ENCODE measurements around the gene ADH1C. TPM values are rescaled to one million over a fixed set of nuclear protein-coding genes. Genes with fewer than 3 reads are reported as not detected.
"Not testable (repeated sequence)": the region's sequence is repeated elsewhere in the genome, so short reads cannot be mapped to it uniquely, and the experiment has no call there.

Gene ADH1C
- total RNA-seq, 1 donor from 2014 or later = 25.3 TPM

DNA sequence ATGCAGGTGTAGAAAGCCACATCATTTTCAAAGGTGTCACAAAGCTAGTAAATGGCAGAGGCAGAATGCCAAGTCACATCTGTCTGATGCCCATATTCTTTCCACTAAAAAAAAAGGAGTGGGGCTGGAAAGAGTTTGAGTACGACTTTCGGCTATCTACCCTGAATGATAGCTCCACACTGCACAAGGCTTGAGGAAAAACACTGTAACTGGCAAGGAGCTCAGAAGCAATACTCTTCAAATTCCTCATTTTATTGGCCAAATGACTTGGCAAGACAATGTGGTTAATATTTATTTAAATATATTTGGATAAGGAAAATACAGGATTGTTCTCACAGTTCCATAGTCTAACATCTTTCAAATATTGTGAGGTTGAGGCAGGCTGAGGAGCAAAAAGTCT is 5.4 kb upstream of the ADH1C start:
- TF ChIP-seq POLR2AphosphoS5 (IDR thresholded peaks at IDR 0.05; ENCODE audit: insufficient read depth in 1 of 2, low read depth in 1 of 2) = no peak
- no peak for TF ChIP-seq POLR2A (IDR thresholded peaks at IDR 0.05)
- TF ChIP-seq, protein P1, sequence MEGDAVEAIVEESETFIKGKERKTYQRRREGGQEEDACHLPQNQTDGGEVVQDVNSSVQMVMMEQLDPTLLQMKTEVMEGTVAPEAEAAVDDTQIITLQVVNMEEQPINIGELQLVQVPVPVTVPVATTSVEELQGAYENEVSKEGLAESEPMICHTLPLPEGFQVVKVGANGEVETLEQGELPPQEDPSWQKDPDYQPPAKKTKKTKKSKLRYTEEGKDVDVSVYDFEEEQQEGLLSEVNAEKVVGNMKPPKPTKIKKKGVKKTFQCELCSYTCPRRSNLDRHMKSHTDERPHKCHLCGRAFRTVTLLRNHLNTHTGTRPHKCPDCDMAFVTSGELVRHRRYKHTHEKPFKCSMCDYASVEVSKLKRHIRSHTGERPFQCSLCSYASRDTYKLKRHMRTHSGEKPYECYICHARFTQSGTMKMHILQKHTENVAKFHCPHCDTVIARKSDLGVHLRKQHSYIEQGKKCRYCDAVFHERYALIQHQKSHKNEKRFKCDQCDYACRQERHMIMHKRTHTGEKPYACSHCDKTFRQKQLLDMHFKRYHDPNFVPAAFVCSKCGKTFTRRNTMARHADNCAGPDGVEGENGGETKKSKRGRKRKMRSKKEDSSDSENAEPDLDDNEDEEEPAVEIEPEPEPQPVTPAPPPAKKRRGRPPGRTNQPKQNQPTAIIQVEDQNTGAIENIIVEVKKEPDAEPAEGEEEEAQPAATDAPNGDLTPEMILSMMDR (IDR thresholded peaks at IDR 0.05) = no peak
- intact Hi-C loops (cut with DNase I) = no loop called here
- Histone ChIP-seq H3K36me3 (no peaks in the 10 kb centered on the region), H3K27me3 (no peaks in the 10 kb centered on the region), H3K4me3 (no peak overlapping the region), H3K27ac (no peak overlapping the region), H3K4me1 (peaks cover 6% of the 10 kb centered on the region), H3K9me3 (no peaks in the 10 kb centered on the region)
- DNase-seq (ENCODE audit: extremely low spot score in 2 of 2) = no peak

DNA sequence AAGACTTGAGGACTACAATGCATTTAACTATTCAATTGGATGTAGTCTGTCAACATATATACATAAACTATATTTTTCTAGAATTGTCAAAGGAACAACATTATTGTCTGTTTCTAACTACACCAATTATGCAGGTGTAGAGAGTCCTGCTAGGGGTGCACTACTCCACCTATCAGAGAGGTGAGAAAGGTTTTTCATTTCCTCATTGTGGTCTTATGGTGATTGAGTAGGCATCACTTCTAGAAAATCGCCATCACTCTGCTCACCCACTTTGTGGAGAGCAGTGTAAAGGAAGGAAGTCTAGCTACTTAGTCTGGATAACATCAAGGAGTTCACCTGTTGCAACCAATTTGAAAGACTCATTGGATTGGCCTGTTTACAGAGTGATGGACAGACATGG is 4.4 kb upstream of the ADH1C start:
- no peak for DNase-seq (ENCODE audit: extremely low spot score in 2 of 2)
- Histone ChIP-seq H3K4me1 (peaks cover 12% of the 10 kb centered on the region), H3K27ac (no peak overlapping the region), H3K9me3 (no peaks in the 10 kb centered on the region), H3K36me3 (no peaks in the 10 kb centered on the region), H3K4me3 (no peak overlapping the region), H3K27me3 (no peaks in the 10 kb centered on the region)
- intact Hi-C loops (cut with DNase I) = no loop called here
- TF ChIP-seq POLR2AphosphoS5 (IDR thresholded peaks at IDR 0.05; ENCODE audit: insufficient read depth in 1 of 2, low read depth in 1 of 2) (no peak), POLR2A (IDR thresholded peaks at IDR 0.05) (no peak)
- TF ChIP-seq, protein P1 (IDR thresholded peaks at IDR 0.05) = no peak

DNA sequence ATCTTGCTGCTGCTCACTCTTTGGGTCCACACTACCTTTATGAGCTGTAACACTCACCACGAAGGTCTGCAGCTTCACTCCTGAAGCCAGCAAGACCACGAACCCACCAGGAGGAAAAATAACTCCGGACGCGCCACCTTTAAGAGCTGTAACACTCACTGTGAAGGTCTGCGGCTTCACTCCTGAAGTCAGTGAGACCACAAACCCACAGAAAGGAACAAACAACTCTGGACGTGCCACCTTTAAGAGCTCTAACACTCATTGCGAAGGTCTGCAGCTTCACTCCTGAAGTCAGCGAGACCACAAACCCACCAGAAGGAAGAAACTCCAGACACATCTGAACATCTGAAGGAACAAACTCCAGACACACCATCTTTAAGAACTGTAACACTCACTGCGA is 3.6 kb upstream of the ADH1C start:
- intact Hi-C loops (cut with DNase I); H3K27me3 ChIP-seq; H3K9me3 ChIP-seq: not testable (repeated sequence)

DNA sequence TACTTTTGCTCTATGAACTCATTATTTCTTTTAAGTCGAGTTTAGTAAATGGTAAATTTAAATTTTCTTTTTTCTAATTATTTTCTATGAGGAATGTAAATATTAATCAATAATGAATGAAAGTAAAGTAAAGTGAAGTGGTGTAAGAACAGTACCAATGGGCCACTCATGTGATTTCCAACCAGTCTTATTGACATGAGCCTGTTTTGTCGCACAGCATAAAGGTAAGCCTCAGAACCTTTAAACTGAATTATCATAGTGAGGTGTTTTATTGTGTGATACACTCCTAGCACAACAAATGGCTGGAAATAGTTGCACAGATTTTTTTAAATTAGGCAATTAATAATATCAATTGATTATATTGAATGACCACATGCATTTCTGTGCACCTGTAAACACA is 1.1 kb downstream of the ADH1C start:
- Histone ChIP-seq H3K9me3 (no peaks in the 10 kb centered on the region), H3K27me3 (no peaks in the 10 kb centered on the region), H3K27ac (no peak overlapping the region), H3K4me1 (peaks cover 12% of the 10 kb centered on the region), H3K4me3 (no peak overlapping the region), H3K36me3 (no peaks in the 10 kb centered on the region)
- intact Hi-C loops (cut with DNase I) = no loop called here
- DNase-seq (ENCODE audit: extremely low spot score in 2 of 2) = no peak
- TF ChIP-seq, protein P1 (IDR thresholded peaks at IDR 0.05) = no peak
- TF ChIP-seq POLR2AphosphoS5 (IDR thresholded peaks at IDR 0.05; ENCODE audit: insufficient read depth in 1 of 2, low read depth in 1 of 2) (no peak), POLR2A (IDR thresholded peaks at IDR 0.05) (no peak)

More for the DNA sequence above, 3.6 kb upstream of the ADH1C start:
- not testable (repeated sequence) for H3K36me3 ChIP-seq; H3K27ac ChIP-seq; H3K4me3 ChIP-seq; DNase-seq (ENCODE audit: extremely low spot score in 2 of 2)
- H3K4me1 ChIP-seq = peaks cover 12% of the 10 kb centered on the region

DNA sequence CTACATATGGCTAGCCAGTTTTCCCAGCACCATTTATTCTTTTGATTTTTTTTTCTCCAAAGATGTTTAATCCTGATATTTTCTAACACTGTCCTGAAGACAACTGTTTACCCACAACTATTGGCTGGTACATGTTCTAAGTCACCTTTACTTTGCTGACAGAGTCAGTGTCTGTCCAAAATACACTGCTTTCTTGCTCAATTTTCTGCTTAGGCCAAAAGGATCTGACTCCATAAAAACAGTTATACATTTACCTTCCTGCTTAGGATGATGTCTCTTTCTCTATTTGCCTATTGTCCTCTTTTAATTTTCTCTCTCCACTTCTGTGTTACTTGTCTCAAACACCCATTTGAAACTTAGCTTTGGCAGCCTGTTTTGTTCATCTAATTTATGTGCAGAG is 3.2 kb downstream of the ADH1C start:
- H3K36me3 ChIP-seq = no peaks in the 10 kb centered on the region
- no peaks in the 10 kb centered on the region for H3K27me3 ChIP-seq
- H3K4me1 ChIP-seq = peaks cover 12% of the 10 kb centered on the region
- TF ChIP-seq, protein P1 (IDR thresholded peaks at IDR 0.05) = no peak
- TF ChIP-seq POLR2A (IDR thresholded peaks at IDR 0.05) (no peak), POLR2AphosphoS5 (IDR thresholded peaks at IDR 0.05; ENCODE audit: insufficient read depth in 1 of 2, low read depth in 1 of 2) (no peak)
- no peak overlapping the region for H3K27ac ChIP-seq
- H3K4me3 ChIP-seq = no peak overlapping the region
- no peaks in the 10 kb centered on the region for H3K9me3 ChIP-seq
- intact Hi-C loops (cut with DNase I) = no loop called here
- no peak for DNase-seq (ENCODE audit: extremely low spot score in 2 of 2)

DNA sequence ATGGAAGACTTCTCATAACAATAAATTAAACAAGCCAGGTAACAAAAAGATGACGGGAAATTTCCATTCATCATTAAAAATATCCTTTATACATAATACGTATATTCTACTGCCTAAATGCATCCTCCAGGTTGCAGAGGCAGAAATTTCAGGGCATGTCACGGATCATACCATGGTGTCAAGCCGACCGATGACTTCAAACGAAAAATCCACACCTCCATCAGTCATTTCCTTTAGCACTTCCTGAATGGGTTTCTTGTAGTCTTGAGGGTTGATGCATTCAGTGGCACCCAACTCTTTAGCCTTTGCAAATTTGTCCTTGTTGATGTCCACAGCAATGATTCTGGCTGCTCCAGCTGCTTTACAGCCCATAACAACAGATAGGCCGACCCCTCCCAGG is 9.9 kb downstream of the ADH1C start:
- intact Hi-C loops (cut with DNase I); H3K36me3 ChIP-seq; H3K9me3 ChIP-seq; DNase-seq (ENCODE audit: extremely low spot score in 2 of 2); H3K4me3 ChIP-seq; H3K27ac ChIP-seq; H3K4me1 ChIP-seq; H3K27me3 ChIP-seq: not testable (repeated sequence)

Data from vagina (tissue), 2 donors.